Mesodermal cell (in vitro differentiated cells): Measurements from ENCODE around the gene CD164.
"Not testable (repeated sequence)": the region's sequence is repeated elsewhere in the genome, so short reads cannot be mapped to it uniquely, and the experiment has no call there.

Experiments used
- H3K27ac ChIP-seq: 2 replicates; pipeline ENCODE4 v1.7.0; 2013; ENCODE audit warnings: mild to moderate bottlenecking, low read depth, low read length, moderate library complexity; ENCODE audit not compliant: severe bottlenecking
- H3K36me3 ChIP-seq: 2 replicates; pipeline ENCODE4 v1.7.1; 2013; ENCODE audit warnings: mild to moderate bottlenecking, low read length, moderate library complexity; ENCODE audit not compliant: control insufficient read depth, insufficient read depth
- H3K4me1 ChIP-seq: one replicate; pipeline ENCODE4 v1.7.1; 2013; ENCODE audit warnings: mild to moderate bottlenecking, low read length; ENCODE audit not compliant: insufficient read depth, control insufficient read depth, poor library complexity, severe bottlenecking
- H3K4me3 ChIP-seq: 2 replicates; pipeline ENCODE4 v1.7.0; 2013; ENCODE audit warnings: low read length, control low read depth, mild to moderate bottlenecking; ENCODE audit not compliant: insufficient read depth, poor library complexity, severe bottlenecking; ENCODE audit errors: extremely low read depth
- H3K9me3 ChIP-seq: 2 replicates; pipeline ENCODE4 v1.7.1; 2013; ENCODE audit warnings: mild to moderate bottlenecking, low read length, moderate library complexity; ENCODE audit not compliant: control insufficient read depth
- WGBS, 2 experiments: methylation state at CpG; one replicate each; pipeline ENCODE4 v1.1.5; 2013; ENCODE audit warnings: missing lambda C conversion rate in 2 of 2; ENCODE audit not compliant: insufficient coverage in 2 of 2; 5-methylcytosine and 5-hydroxymethylcytosine counted together

Gene CD164

GRCh38 chr6:109342911-109343310 is 39.4 kb downstream of the CD164 start:
- Histone ChIP-seq H3K36me3 (no peaks in the 10 kb centered on the region), H3K27ac (no peak overlapping the region), H3K4me3 (no peak overlapping the region), H3K4me1 (no peaks in the 10 kb centered on the region), H3K9me3 (no peaks in the 10 kb centered on the region)
- WGBS, 2 experiments = 92 to 100% methylated on average over 2 of the region's 6 CpGs

DNA sequence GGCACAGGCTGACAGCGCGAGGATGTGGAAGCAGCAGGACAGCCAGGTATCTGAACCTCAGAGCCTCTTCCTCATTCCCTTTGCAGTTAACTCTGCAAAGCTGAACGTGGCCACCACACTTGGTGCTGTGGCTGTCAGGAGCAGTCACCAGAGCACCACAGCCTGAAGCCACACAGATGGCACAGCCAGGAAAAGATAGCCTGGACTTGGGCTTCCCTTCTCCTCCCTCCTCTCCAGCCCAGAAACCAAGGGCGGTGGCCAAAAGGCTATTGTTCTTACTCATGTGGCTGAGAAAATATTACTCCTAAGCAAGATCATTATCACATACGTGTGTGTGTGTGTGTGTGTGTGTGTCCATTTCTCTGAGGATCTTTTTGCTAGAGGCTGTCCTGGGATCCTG is 39.8 kb downstream of the CD164 start:
- Histone ChIP-seq H3K4me3 (no peak overlapping the region), H3K9me3 (no peaks in the 10 kb centered on the region), H3K36me3 (no peaks in the 10 kb centered on the region), H3K27ac (no peak overlapping the region), H3K4me1 (no peaks in the 10 kb centered on the region)
- 100% methylated on average over 2 to 3 of the region's 5 CpGs for WGBS, 2 experiments

- Histone ChIP-seq H3K9me3 (no peaks in the 10 kb centered on the region), H3K36me3 (no peaks in the 10 kb centered on the region), H3K4me3 (no peak overlapping the region), H3K4me1 (no peaks in the 10 kb centered on the region), H3K27ac (no peak overlapping the region)
- WGBS, 2 experiments = 82 to 87% methylated on average over 3 of the region's 4 CpGs
Observed at GRCh38 chr6:109340811-109341210, 41.5 kb downstream of the CD164 start.

DNA sequence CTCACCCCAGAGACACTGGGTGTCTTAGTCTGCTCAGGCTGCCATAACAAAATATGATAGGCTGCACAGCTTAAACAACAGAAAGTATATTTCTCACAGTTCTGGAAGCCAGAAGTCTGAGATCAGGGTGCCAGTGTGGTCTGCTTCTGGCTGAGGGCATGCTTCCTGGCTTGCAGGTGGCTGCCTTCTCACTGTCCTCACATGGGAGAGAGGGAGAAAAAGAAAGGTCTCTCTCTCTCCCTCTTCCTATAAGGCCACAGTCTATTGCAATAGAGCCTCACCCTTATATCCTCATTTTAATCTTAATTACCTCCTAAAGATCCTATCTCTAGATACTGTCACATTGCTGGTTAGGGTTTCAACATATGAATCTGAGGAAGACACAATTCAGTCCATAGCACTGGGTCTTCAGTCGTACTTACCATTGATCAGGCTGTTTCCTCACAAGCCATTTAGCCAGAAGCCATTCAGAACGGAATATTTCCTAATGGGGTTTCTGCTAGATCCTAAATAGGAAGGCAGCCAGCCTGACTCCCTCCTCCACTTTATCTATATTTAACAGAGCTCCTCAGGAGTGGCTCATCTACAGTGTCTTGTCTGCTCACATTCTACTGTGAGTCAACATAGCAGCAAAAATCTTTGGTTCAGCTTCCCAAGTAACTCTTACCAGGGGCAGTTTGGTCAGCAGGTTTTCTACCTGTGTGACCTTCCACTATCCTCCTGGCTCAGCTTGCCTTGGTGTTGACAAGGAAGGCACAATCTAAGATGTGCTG is 42.2 kb downstream of the CD164 start:
- Histone ChIP-seq H3K9me3 (no peaks in the 10 kb centered on the region), H3K4me1 (no peaks in the 10 kb centered on the region), H3K4me3 (no peak overlapping the region), H3K36me3 (no peaks in the 10 kb centered on the region), H3K27ac (no peak overlapping the region)
- 83 to 90% methylated on average over 1 to 2 of the region's 2 CpGs for WGBS, 2 experiments

- H3K4me3 ChIP-seq = no peak overlapping the region
- no peaks in the 10 kb centered on the region for H3K9me3 ChIP-seq
- H3K4me1 ChIP-seq = no peaks in the 10 kb centered on the region
- no peaks in the 10 kb centered on the region for H3K36me3 ChIP-seq
- 80 to 93% methylated on average over 2 to 3 of the region's 3 CpGs for WGBS, 2 experiments
- H3K27ac ChIP-seq = no peak overlapping the region
Observed at GRCh38 chr6:109336221-109336961, 45.9 kb downstream of the CD164 start.

GRCh38 chr6:109333870-109334269 is 48.4 kb downstream of the CD164 start:
- H3K4me3 ChIP-seq, H3K27ac ChIP-seq, H3K9me3 ChIP-seq, H3K36me3 ChIP-seq, H3K4me1 ChIP-seq: not testable (repeated sequence)
- WGBS, 2 experiments = 71 to 73% methylated on average over 1 of the region's 1 CpG

- H3K4me1 ChIP-seq = no peaks in the 10 kb centered on the region
- no peaks in the 10 kb centered on the region for H3K36me3 ChIP-seq
- no peak overlapping the region for H3K27ac ChIP-seq
- 70 to 80% methylated on average over 1 of the region's 2 CpGs for WGBS, 2 experiments
- H3K9me3 ChIP-seq = no peaks in the 10 kb centered on the region
- no peak overlapping the region for H3K4me3 ChIP-seq
Observed at GRCh38 chr6:109332748-109333147, 49.5 kb downstream of the CD164 start.

GRCh38 chr6:109331081-109331480 is 51.2 kb downstream of the CD164 start:
- no peaks in the 10 kb centered on the region for H3K9me3 ChIP-seq
- H3K4me1 ChIP-seq = no peaks in the 10 kb centered on the region
- H3K4me3 ChIP-seq = no peak overlapping the region
- H3K27ac ChIP-seq = no peak overlapping the region
- H3K36me3 ChIP-seq = no peaks in the 10 kb centered on the region

GRCh38 chr6:109330263-109330662 is 52.0 kb downstream of the CD164 start:
- WGBS, 2 experiments = 73 to 100% methylated on average over 2 of the region's 2 CpGs
- H3K4me1 ChIP-seq = no peaks in the 10 kb centered on the region
- H3K4me3 ChIP-seq = no peak overlapping the region
- no peaks in the 10 kb centered on the region for H3K36me3 ChIP-seq
- H3K9me3 ChIP-seq = no peaks in the 10 kb centered on the region
- no peak overlapping the region for H3K27ac ChIP-seq

DNA sequence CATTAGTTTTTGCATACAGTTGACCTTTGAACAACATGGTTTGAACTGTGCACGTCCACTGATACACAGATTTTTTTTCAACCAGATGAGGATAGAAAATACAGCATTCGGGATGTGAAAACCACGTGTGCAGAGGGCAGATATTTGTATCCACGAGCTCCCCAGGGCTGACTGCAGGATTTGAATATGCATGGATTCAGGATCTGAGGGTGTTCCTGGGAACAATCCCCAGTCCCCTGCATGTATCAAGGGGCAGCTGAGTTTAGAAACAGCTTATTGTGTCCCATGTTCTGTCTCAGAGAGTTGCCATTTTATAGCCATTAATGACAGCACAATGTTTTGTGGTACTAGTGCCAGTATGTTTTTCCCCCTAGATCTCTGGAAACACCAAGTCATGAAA is 53.6 kb downstream of the CD164 start:
- Histone ChIP-seq H3K4me1 (no peaks in the 10 kb centered on the region), H3K27ac (no peak overlapping the region), H3K36me3 (no peaks in the 10 kb centered on the region), H3K4me3 (no peak overlapping the region), H3K9me3 (no peaks in the 10 kb centered on the region)
- WGBS, 2 experiments = 72 to 81% methylated on average over 4 of the region's 4 CpGs

DNA sequence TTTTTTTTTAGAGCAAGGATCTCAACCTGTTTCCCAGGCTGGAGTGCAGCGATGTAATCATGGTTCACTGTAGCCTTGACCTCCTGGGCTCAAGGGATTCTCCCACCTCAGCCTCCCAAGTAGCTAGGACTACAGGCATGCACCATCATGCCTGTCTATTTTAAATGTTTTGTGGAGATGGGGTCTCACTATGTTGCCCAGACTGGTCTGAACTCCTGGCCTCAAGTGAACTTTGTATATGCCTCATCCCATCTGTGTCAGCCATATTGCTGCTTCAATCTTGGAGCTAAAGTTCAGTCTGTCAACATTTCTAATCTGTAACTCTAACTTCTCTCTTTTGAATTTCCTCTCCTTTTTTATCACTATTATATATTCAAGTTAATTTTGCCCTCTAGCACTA is 54.3 kb downstream of the CD164 start:
- H3K36me3 ChIP-seq = no peaks in the 10 kb centered on the region
- no peak overlapping the region for H3K27ac ChIP-seq
- no peaks in the 10 kb centered on the region for H3K9me3 ChIP-seq
- H3K4me1 ChIP-seq = no peaks in the 10 kb centered on the region
- 92 to 100% methylated on average over 1 of the region's 1 CpG for WGBS, 2 experiments
- no peak overlapping the region for H3K4me3 ChIP-seq
